C4-2B (cell line): ENCODE results near the gene PIK3R5.

Experiments used
- ZFX ChIP-seq: fragments of 450-650 bp; IDR thresholded peaks from 2 replicates; pipeline ENCODE4 v1.6.1; 2017
- TF ChIP-seq, protein P1 (sequence below): fragments of 450-650 bp; conservative IDR thresholded peaks from 2 replicates; pipeline ENCODE4 v1.5.1; 2017; ENCODE audit warnings: mild to moderate bottlenecking

DNA sequence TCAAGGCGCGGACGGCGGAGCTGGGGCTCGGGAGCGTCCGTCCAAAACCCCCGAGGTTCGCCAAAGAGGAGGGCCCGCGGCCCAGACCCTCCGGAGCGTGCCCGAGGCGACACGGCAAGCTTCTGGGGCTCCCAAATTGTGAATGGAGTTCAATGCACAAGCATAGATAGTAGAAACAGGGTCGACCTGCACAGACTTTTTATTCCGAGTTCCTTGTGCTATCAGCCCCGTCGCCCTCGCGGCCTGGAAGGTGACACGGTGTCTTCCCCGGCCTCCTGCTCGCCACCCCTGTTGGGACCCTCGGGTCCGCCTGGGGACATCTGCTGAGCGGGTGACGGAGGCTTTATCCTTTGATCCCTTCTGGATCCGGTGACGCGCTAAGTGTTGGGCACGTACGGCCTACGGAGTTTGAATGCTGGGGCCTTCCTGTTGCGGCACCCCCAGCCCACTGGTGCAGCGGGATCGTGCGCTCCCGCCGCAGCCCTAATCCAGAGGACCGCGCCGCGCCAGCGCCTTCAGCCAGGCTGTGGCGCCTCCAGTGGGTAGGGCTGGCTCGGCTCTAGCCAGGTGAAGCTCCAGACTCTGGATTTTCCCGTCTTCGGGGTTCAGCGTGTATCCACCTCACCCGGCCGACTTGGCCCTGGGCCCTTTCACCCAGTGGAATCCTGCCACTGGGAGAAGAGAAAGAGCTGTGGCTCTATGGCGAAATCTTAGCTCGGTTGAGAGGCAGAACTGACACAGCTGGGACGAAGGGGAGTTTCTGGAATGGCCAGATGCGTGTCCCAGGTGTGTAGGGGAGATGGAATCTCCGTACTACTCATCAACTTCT lies 38.8 kb upstream of the PIK3R5 start:
- TF ChIP-seq, protein P1, sequence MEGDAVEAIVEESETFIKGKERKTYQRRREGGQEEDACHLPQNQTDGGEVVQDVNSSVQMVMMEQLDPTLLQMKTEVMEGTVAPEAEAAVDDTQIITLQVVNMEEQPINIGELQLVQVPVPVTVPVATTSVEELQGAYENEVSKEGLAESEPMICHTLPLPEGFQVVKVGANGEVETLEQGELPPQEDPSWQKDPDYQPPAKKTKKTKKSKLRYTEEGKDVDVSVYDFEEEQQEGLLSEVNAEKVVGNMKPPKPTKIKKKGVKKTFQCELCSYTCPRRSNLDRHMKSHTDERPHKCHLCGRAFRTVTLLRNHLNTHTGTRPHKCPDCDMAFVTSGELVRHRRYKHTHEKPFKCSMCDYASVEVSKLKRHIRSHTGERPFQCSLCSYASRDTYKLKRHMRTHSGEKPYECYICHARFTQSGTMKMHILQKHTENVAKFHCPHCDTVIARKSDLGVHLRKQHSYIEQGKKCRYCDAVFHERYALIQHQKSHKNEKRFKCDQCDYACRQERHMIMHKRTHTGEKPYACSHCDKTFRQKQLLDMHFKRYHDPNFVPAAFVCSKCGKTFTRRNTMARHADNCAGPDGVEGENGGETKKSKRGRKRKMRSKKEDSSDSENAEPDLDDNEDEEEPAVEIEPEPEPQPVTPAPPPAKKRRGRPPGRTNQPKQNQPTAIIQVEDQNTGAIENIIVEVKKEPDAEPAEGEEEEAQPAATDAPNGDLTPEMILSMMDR = no peak
- no peak for TF ChIP-seq ZFX
